Measurements from ENCODE around the gene GNL1. TPM values are rescaled to one million over a fixed set of nuclear protein-coding genes. Genes with fewer than 3 reads are reported as not detected.

GNL1 gene
- total and polyA plus RNA-seq, 9 of the 15 experiments (the other 6 are each of a cell fraction or from before 2014, with no cell fraction given), result 0.73 to 112 (median 58.0) TPM

- H3K27me3 ChIP-seq (ENCODE audit: control insufficient read depth in 2 of 2, insufficient read depth in 2 of 2, low read length in 2 of 2), result no peaks in the 10 kb centered on the region
- BruUV-seq (replicated peaks), result TSS peak; percentile 3
- peak; percentile 59 to 73 (median 61) for DNase-seq (ENCODE audit: extremely low read depth in 1 of 4, low spot score in 3 of 4)
- CTCF ChIA-PET (ENCODE audit: low intra/inter-chr PET ratio), result interaction anchor here (0.6 to 5.4 kb wide), 10 partner anchors 23 to 188 kb away, joined by 3 to 63 read pairs (median 3); partner anchors contain the start of gene HLA-E
- H3K9ac ChIP-seq (ENCODE audit: insufficient read depth in 1 of 2, low read depth in 2 of 2, low read length in 2 of 2), result no peak overlapping the region
- H3K36me3 ChIP-seq (ENCODE audit: control insufficient read depth, insufficient read depth, low read length), result peaks cover 49% of the 10 kb centered on the region; the same call in 2 of the 3 replicates
- ATAC-seq, result peak; percentile 80
- H3K4me2 ChIP-seq (ENCODE audit: insufficient read depth, low read length), result no peak overlapping the region
- H3K4me3 ChIP-seq, result no peak overlapping the region
- no peaks in the 10 kb centered on the region for H3K9me3 ChIP-seq (replicated peaks; ENCODE audit: control insufficient read depth, insufficient read depth, low read depth, low read length)
- no peaks in the 10 kb centered on the region for H3K9me1 ChIP-seq (ENCODE audit: control insufficient read depth, insufficient read depth, low read length)
- no peaks in the 10 kb centered on the region for H4K20me1 ChIP-seq (replicated peaks; ENCODE audit: control insufficient read depth, insufficient read depth, low read length)
- intact Hi-C loops (cut with micrococcal nuclease) (loop anchor here (1.0 to 5.0 kb wide), 2 partner anchors 61 to 188 kb away; no protein-coding TSS in a partner anchor), in situ Hi-C loops (cut with MboI) (no loop called here)
- H3K27ac ChIP-seq (ENCODE audit: extremely low read depth, low read depth, low read length), result no peak overlapping the region
- H3K79me2 ChIP-seq (ENCODE audit: control insufficient read depth, insufficient read depth, low read length), result no peaks in the 10 kb centered on the region
- H3K4me1 ChIP-seq (replicated peaks in 1 of 2; ENCODE audit: control insufficient read depth in 2 of 2, insufficient read depth in 2 of 2, low read length in 2 of 2), result peaks cover 2 to 3% of the 10 kb centered on the region in 2 experiments; a peak in 3 of 5 replicates
- peak; percentile 90 for FAIRE-seq
- 17% methylated on average over 6 of the region's 6 CpGs for WGBS (ENCODE audit: insufficient coverage, low coverage, missing lambda C conversion rate)
- no peak overlapping the region for H2AFZ ChIP-seq (ENCODE audit: low read depth, low read length)
- POLR2A ChIA-PET, result interaction anchor here (0.5 to 6.2 kb wide), 12 partner anchors 10 to 174 kb away, joined by 3 to 85 read pairs (median 4); partner anchors contain the start of genes GNL1 and PRR3
- TF ChIP-seq, protein P1, sequence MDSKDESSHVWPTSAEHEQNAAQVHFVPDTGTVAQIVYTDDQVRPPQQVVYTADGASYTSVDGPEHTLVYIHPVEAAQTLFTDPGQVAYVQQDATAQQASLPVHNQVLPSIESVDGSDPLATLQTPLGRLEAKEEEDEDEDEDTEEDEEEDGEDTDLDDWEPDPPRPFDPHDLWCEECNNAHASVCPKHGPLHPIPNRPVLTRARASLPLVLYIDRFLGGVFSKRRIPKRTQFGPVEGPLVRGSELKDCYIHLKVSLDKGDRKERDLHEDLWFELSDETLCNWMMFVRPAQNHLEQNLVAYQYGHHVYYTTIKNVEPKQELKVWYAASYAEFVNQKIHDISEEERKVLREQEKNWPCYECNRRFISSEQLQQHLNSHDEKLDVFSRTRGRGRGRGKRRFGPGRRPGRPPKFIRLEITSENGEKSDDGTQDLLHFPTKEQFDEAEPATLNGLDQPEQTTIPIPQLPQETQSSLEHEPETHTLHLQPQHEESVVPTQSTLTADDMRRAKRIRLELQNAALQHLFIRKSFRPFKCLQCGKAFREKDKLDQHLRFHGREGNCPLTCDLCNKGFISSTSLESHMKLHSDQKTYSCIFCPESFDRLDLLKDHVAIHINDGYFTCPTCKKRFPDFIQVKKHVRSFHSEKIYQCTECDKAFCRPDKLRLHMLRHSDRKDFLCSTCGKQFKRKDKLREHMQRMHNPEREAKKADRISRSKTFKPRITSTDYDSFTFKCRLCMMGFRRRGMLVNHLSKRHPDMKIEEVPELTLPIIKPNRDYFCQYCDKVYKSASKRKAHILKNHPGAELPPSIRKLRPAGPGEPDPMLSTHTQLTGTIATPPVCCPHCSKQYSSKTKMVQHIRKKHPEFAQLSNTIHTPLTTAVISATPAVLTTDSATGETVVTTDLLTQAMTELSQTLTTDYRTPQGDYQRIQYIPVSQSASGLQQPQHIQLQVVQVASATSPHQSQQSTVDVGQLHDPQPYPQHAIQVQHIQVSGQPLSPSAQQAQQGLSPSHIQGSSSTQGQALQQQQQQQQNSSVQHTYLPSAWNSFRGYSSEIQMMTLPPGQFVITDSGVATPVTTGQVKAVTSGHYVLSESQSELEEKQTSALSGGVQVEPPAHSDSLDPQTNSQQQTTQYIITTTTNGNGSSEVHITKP (IDR thresholded peaks at IDR 0.05; ENCODE audit: partially characterized antibody), result peak; percentile 13
- TF ChIP-seq DPF2 (IDR thresholded peaks at IDR 0.05), result 0 out of 2 replicates have a peak, but pooled peaks have one; percentile 34
- TF ChIP-seq, protein P2, sequence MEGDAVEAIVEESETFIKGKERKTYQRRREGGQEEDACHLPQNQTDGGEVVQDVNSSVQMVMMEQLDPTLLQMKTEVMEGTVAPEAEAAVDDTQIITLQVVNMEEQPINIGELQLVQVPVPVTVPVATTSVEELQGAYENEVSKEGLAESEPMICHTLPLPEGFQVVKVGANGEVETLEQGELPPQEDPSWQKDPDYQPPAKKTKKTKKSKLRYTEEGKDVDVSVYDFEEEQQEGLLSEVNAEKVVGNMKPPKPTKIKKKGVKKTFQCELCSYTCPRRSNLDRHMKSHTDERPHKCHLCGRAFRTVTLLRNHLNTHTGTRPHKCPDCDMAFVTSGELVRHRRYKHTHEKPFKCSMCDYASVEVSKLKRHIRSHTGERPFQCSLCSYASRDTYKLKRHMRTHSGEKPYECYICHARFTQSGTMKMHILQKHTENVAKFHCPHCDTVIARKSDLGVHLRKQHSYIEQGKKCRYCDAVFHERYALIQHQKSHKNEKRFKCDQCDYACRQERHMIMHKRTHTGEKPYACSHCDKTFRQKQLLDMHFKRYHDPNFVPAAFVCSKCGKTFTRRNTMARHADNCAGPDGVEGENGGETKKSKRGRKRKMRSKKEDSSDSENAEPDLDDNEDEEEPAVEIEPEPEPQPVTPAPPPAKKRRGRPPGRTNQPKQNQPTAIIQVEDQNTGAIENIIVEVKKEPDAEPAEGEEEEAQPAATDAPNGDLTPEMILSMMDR (IDR thresholded peaks at IDR 0.05 in 2 of 3, conservative IDR thresholded peaks at IDR 0.05 in 1 of 3; ENCODE audit: insufficient read depth in 2 of 3, low read depth in 1 of 3, low read length in 3 of 3), result peak; percentile 78 to 95 (median 81)
- no peak for TF ChIP-seq ZFP36 (IDR thresholded peaks at IDR 0.05; ENCODE audit: low read depth, low read length, partially characterized antibody)
- TF ChIP-seq, protein P3, sequence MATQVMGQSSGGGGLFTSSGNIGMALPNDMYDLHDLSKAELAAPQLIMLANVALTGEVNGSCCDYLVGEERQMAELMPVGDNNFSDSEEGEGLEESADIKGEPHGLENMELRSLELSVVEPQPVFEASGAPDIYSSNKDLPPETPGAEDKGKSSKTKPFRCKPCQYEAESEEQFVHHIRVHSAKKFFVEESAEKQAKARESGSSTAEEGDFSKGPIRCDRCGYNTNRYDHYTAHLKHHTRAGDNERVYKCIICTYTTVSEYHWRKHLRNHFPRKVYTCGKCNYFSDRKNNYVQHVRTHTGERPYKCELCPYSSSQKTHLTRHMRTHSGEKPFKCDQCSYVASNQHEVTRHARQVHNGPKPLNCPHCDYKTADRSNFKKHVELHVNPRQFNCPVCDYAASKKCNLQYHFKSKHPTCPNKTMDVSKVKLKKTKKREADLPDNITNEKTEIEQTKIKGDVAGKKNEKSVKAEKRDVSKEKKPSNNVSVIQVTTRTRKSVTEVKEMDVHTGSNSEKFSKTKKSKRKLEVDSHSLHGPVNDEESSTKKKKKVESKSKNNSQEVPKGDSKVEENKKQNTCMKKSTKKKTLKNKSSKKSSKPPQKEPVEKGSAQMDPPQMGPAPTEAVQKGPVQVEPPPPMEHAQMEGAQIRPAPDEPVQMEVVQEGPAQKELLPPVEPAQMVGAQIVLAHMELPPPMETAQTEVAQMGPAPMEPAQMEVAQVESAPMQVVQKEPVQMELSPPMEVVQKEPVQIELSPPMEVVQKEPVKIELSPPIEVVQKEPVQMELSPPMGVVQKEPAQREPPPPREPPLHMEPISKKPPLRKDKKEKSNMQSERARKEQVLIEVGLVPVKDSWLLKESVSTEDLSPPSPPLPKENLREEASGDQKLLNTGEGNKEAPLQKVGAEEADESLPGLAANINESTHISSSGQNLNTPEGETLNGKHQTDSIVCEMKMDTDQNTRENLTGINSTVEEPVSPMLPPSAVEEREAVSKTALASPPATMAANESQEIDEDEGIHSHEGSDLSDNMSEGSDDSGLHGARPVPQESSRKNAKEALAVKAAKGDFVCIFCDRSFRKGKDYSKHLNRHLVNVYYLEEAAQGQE (IDR thresholded peaks at IDR 0.05; ENCODE audit: borderline replicate concordance), result peak; percentile 80
- TF ChIP-seq, protein P3 (CRISPR knock-in tag; IDR thresholded peaks at IDR 0.05; ENCODE audit: low read depth), result no peak
These were observed 11.5 kb downstream of the GNL1 start for GRCh38 chr6:30544666-30545272.

Measured in K562 (cell line).